ES-I3 (cell line): ENCODE measurements around the gene HERPUD1.
"Not testable (repeated sequence)": the region's sequence is repeated elsewhere in the genome, so short reads cannot be mapped to it uniquely, and the experiment has no call there.

ENCODE experiments used
- H3K36me3 ChIP-seq: 2 replicates; pipeline ENCODE4 v1.6.1; 2013; ENCODE audit warnings: mild to moderate bottlenecking, low read length, control low read depth, moderate library complexity; ENCODE audit not compliant: insufficient read depth
- H3K4me1 ChIP-seq: 2 replicates; pipeline ENCODE4 v1.6.1; 2013; ENCODE audit warnings: mild to moderate bottlenecking, control low read depth, low read length; ENCODE audit not compliant: insufficient read depth
- H3K9ac ChIP-seq: 2 replicates; pipeline ENCODE4 v1.6.1; 2013; ENCODE audit warnings: low read depth, mild to moderate bottlenecking, low read length, moderate library complexity
- H3K9me3 ChIP-seq: 2 replicates; pipeline ENCODE4 v1.6.1; 2013; ENCODE audit warnings: mild to moderate bottlenecking, low read length, moderate library complexity; ENCODE audit not compliant: control insufficient read depth, insufficient read depth

HERPUD1 gene

GRCh38 chr16:56918467-56919012 lies 13.4 kb upstream of the HERPUD1 start:
- H3K36me3 ChIP-seq = no peaks in the 10 kb centered on the region
- H3K4me1 ChIP-seq = no peaks in the 10 kb centered on the region
- no peak overlapping the region for H3K9ac ChIP-seq
- H3K9me3 ChIP-seq = no peaks in the 10 kb centered on the region

GRCh38 chr16:56919099-56919800 lies 12.7 kb upstream of the HERPUD1 start:
- H3K9me3 ChIP-seq = no peaks in the 10 kb centered on the region
- no peaks in the 10 kb centered on the region for H3K36me3 ChIP-seq
- H3K9ac ChIP-seq = no peak overlapping the region
- H3K4me1 ChIP-seq = no peaks in the 10 kb centered on the region

- H3K36me3 ChIP-seq = no peaks in the 10 kb centered on the region
- no peaks in the 10 kb centered on the region for H3K4me1 ChIP-seq
- H3K9ac ChIP-seq = no peak overlapping the region
- no peaks in the 10 kb centered on the region for H3K9me3 ChIP-seq
Measured at GRCh38 chr16:56921571-56921970, 10.4 kb upstream of the HERPUD1 start.

- Histone ChIP-seq H3K4me1 (no peaks in the 10 kb centered on the region), H3K9me3 (no peaks in the 10 kb centered on the region), H3K36me3 (no peaks in the 10 kb centered on the region)
Measured at GRCh38 chr16:56923481-56924091, 8.4 kb upstream of the HERPUD1 start.

GRCh38 chr16:56927471-56927870 lies 4.5 kb upstream of the HERPUD1 start:
- H3K4me1 ChIP-seq = peaks cover 6% of the 10 kb centered on the region; the same call in 1 of the 2 replicates
- H3K9ac ChIP-seq = no peak overlapping the region
- H3K36me3 ChIP-seq = no peaks in the 10 kb centered on the region
- no peaks in the 10 kb centered on the region for H3K9me3 ChIP-seq

More at GRCh38 chr16:56923481-56924091, 8.4 kb upstream of the HERPUD1 start:
- H3K9ac ChIP-seq = no peak overlapping the region

GRCh38 chr16:56929639-56930038 lies 2.3 kb upstream of the HERPUD1 start:
- no peaks in the 10 kb centered on the region for H3K36me3 ChIP-seq
- H3K4me1 ChIP-seq = peaks cover 6% of the 10 kb centered on the region; the same call in 1 of the 2 replicates
- H3K9ac ChIP-seq = no peak overlapping the region
- H3K9me3 ChIP-seq = no peaks in the 10 kb centered on the region

- Histone ChIP-seq H3K36me3 (peaks cover 7% of the 10 kb centered on the region), H3K9ac (peak overlapping the region; percentile 90; the same call in 1 of the 2 replicates), H3K4me1 (peaks cover 6% of the 10 kb centered on the region; the same call in 1 of the 2 replicates), H3K9me3 (no peaks in the 10 kb centered on the region)
Measured at GRCh38 chr16:56930486-56931270, 1.3 kb upstream of the HERPUD1 start.

- peaks cover 7% of the 10 kb centered on the region for H3K36me3 ChIP-seq
- H3K9me3 ChIP-seq = no peaks in the 10 kb centered on the region
- peaks cover 6% of the 10 kb centered on the region; the same call in 1 of the 2 replicates for H3K4me1 ChIP-seq
- H3K9ac ChIP-seq = peak overlapping the region; percentile 90
Measured at GRCh38 chr16:56931271-56931891, 561 bp upstream of the HERPUD1 start.

GRCh38 chr16:56932721-56933619 lies 1.0 kb downstream of the HERPUD1 start:
- Histone ChIP-seq H3K9me3 (no peaks in the 10 kb centered on the region), H3K4me1 (peaks cover 6% of the 10 kb centered on the region; the same call in 1 of the 2 replicates), H3K9ac (peak overlapping the region; percentile 90), H3K36me3 (peaks cover 10% of the 10 kb centered on the region)

- Histone ChIP-seq H3K36me3 (peaks cover 16% of the 10 kb centered on the region), H3K9ac (peak overlapping the region; percentile 90; the same call in 1 of the 2 replicates), H3K4me1 (peaks cover 6% of the 10 kb centered on the region; the same call in 1 of the 2 replicates), H3K9me3 (no peaks in the 10 kb centered on the region)
Measured at GRCh38 chr16:56933828-56934598, 2.1 kb downstream of the HERPUD1 start.

- H3K36me3 ChIP-seq = peaks cover 23% of the 10 kb centered on the region
- not testable (repeated sequence) for H3K9me3 ChIP-seq, H3K9ac ChIP-seq, H3K4me1 ChIP-seq
Measured at GRCh38 chr16:56934599-56935145, 2.7 kb downstream of the HERPUD1 start.

- H3K9ac ChIP-seq = no peak overlapping the region
Measured at GRCh38 chr16:56935201-56935600, 3.3 kb downstream of the HERPUD1 start.

More at GRCh38 chr16:56935201-56935600, 3.3 kb downstream of the HERPUD1 start:
- peaks cover 6% of the 10 kb centered on the region; the same call in 1 of the 2 replicates for H3K4me1 ChIP-seq
- peaks cover 28% of the 10 kb centered on the region for H3K36me3 ChIP-seq
- H3K9me3 ChIP-seq = no peaks in the 10 kb centered on the region
